Measurements from ENCODE around the gene GAA.

The GAA gene

DNA sequence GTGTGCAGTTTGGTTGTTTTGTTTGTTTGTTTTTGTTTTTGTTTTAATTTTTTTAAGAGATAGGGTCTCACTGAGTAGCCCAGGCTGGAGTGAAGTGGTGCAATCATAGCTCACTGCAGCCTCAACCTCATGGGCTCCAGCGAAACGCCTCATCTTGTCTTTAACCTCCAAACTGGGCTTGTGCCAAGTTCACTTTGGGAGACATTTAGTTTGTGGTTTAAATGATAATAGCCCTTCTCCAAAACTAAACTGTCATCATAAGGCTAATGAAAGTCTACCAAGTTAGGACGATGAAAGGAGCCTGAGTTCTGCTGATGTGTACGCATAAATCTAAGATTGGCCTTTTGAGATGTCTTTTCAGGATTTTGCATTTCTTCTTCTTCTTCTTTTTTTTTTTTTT, 62.0 kb downstream of the GAA start:
- no peak for DNase-seq (ENCODE audit: low spot score)
- TF ChIP-seq, protein P1, sequence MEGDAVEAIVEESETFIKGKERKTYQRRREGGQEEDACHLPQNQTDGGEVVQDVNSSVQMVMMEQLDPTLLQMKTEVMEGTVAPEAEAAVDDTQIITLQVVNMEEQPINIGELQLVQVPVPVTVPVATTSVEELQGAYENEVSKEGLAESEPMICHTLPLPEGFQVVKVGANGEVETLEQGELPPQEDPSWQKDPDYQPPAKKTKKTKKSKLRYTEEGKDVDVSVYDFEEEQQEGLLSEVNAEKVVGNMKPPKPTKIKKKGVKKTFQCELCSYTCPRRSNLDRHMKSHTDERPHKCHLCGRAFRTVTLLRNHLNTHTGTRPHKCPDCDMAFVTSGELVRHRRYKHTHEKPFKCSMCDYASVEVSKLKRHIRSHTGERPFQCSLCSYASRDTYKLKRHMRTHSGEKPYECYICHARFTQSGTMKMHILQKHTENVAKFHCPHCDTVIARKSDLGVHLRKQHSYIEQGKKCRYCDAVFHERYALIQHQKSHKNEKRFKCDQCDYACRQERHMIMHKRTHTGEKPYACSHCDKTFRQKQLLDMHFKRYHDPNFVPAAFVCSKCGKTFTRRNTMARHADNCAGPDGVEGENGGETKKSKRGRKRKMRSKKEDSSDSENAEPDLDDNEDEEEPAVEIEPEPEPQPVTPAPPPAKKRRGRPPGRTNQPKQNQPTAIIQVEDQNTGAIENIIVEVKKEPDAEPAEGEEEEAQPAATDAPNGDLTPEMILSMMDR (IDR thresholded peaks at IDR 0.05; ENCODE audit: extremely low read depth, insufficient read depth, missing control alignments) = no peak
- in situ Hi-C loops (cut with MboI; ENCODE audit: low pct_unique_long_range_greater_than_20kb, low sequenced_read_pairs, unreplicated experiment) = no loop called here

DNA sequence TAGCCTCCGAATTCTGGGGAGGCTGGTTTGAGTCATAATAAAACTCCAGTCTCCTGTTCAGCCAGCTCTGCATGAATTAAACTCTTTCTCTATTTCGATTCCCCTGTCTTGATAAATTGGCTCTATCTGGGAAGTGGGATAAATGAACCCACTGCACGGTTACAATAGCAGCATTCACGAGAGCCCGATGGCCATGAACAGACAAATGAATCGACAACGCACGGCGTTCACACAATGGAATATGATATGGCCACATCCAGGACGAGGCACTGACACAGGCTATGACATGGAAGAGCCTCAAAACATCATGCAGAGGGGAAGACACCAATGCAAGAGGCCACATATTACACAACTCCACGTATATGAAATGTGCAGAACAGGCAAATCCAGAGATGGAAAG, 62.8 kb downstream of the GAA start:
- TF ChIP-seq, protein P1 (IDR thresholded peaks at IDR 0.05; ENCODE audit: extremely low read depth, insufficient read depth, missing control alignments) = no peak
- in situ Hi-C loops (cut with MboI; ENCODE audit: low pct_unique_long_range_greater_than_20kb, low sequenced_read_pairs, unreplicated experiment) = no loop called here
- DNase-seq (ENCODE audit: low spot score) = no peak

DNA sequence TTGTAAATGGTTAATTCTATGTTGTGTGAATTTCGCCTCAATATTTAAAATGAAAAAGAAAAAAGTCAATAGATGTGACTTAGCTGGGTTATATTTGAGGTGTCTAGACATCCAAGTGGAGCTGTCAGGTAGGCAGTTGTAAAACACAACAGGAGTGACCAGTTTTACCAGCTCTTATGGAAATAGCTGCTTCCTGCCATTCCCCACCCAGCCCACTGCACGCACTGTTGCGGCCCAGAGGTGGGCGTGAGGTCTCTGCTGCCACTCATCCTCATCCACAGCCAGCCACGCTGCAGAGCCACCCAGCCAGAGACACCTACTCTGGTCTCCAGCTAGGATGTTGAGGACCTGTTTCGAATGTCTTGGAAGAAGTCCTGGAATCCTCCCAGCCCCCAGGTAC, 65.1 kb downstream of the GAA start:
- in situ Hi-C loops (cut with MboI; ENCODE audit: low pct_unique_long_range_greater_than_20kb, low sequenced_read_pairs, unreplicated experiment) = no loop called here
- TF ChIP-seq, protein P1 (IDR thresholded peaks at IDR 0.05; ENCODE audit: extremely low read depth, insufficient read depth, missing control alignments) = no peak
- no peak for DNase-seq (ENCODE audit: low spot score)

DNA sequence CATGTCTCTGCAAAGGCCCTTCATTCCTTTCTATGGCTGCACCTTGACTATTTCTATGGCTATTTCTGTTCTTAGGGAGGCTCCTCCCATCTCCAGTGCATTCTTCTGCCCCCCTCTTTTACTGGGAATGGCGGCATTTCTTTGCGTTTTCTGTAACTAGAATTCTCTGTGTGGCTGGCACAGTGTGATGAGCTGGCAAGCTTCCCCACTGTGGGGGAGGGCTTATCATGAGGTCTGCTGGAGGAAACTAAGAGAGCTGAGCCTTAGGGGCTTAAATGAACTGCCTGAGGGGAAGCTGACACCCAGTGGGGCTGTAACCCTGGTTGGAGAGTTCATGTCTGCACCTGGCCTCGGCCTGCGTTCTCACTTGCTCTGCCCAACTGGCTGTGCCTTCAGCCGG, 67.0 kb downstream of the GAA start:
- DNase-seq (ENCODE audit: low spot score) = no peak
- TF ChIP-seq, protein P1 (IDR thresholded peaks at IDR 0.05; ENCODE audit: extremely low read depth, insufficient read depth, missing control alignments) = no peak
- in situ Hi-C loops (cut with MboI; ENCODE audit: low pct_unique_long_range_greater_than_20kb, low sequenced_read_pairs, unreplicated experiment) = no loop called here

DNA sequence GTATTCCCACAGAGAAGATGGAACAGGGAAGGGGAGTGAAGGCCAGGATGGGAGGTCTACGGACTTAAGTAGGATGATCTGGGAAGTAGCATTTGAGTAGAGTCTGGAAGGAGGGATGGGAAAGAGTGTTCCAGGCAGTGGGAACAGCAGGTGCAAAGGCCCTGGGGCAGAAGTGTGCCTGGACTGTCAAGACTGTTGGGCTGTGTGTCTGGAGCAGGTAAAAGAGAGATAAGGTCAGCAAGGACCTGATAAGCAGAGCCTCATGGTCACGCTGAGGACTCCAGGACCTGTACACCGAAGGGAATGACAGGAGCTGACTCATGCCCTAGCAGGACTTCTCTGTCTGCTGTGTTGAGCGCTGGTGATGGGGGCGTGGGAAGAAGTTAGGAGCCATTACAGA, 67.7 kb downstream of the GAA start:
- DNase-seq (ENCODE audit: low spot score) = no peak
- TF ChIP-seq, protein P1 (IDR thresholded peaks at IDR 0.05; ENCODE audit: extremely low read depth, insufficient read depth, missing control alignments) = no peak
- in situ Hi-C loops (cut with MboI; ENCODE audit: low pct_unique_long_range_greater_than_20kb, low sequenced_read_pairs, unreplicated experiment) = no loop called here
